HG03175 (cell line): Measurements from ENCODE around the gene ATF5.
"Not testable (repeated sequence)": the region's sequence is repeated elsewhere in the genome, so short reads cannot be mapped to it uniquely, and the experiment has no call there.

Experiments
- ATAC-seq: cut with Tn5 transposase; IDR thresholded peaks from one replicate; pipeline ENCODE4 v1.9.1; 2021; ENCODE audit warnings: mild to moderate bottlenecking, moderate library complexity; ENCODE audit not compliant: unreplicated experiment

ATF5 gene

GRCh38 chr19:49940482-49940791 lies 11.4 kb downstream of the ATF5 start:
- no peak for ATAC-seq

- ATAC-seq = not testable (repeated sequence)
These were observed 15.6 kb downstream of the ATF5 start for GRCh38 chr19:49944567-49944966.

- ATAC-seq = no peak
These were observed 17.4 kb downstream of the ATF5 start for GRCh38 chr19:49946415-49946814.

- ATAC-seq = no peak
These were observed 21.0 kb downstream of the ATF5 start for GRCh38 chr19:49949742-49950589.

GRCh38 chr19:49950590-49950948 lies 21.6 kb downstream of the ATF5 start:
- no peak for ATAC-seq

- no peak for ATAC-seq
These were observed 22.0 kb downstream of the ATF5 start for GRCh38 chr19:49950956-49951526.

GRCh38 chr19:49951806-49952478 lies 22.9 kb downstream of the ATF5 start:
- no peak for ATAC-seq

- no peak for ATAC-seq
These were observed 23.5 kb downstream of the ATF5 start for GRCh38 chr19:49952479-49952836.

- ATAC-seq = no peak
These were observed 23.9 kb downstream of the ATF5 start for GRCh38 chr19:49952906-49953305.

- ATAC-seq = no peak
These were observed 24.4 kb downstream of the ATF5 start for GRCh38 chr19:49953416-49953815.

- no peak for ATAC-seq
These were observed 25.3 kb downstream of the ATF5 start for GRCh38 chr19:49954092-49954829.

- no peak for ATAC-seq
These were observed 25.9 kb downstream of the ATF5 start for GRCh38 chr19:49954933-49955332.

- no peak for ATAC-seq
These were observed 27.1 kb downstream of the ATF5 start for GRCh38 chr19:49956115-49956495.

- ATAC-seq = no peak
These were observed 28.4 kb downstream of the ATF5 start for GRCh38 chr19:49957262-49957915.

- not testable (repeated sequence) for ATAC-seq
These were observed 29.1 kb downstream of the ATF5 start for GRCh38 chr19:49958144-49958543.

GRCh38 chr19:49958596-49958995 lies 29.6 kb downstream of the ATF5 start:
- not testable (repeated sequence) for ATAC-seq

GRCh38 chr19:49959892-49960291 lies 30.9 kb downstream of the ATF5 start:
- ATAC-seq = not testable (repeated sequence)

- not testable (repeated sequence) for ATAC-seq
These were observed 32.0 kb downstream of the ATF5 start, which contains the start of gene SIGLEC11 for GRCh38 chr19:49960980-49961379. TSS of gene SIGLEC11 (minus strand) at chr19:49961172. CDS start at chr19:49961081, 91 bp downstream.

- no peak for ATAC-seq
These were observed 39.4 kb downstream of the ATF5 start for GRCh38 chr19:49968279-49968922.

GRCh38 chr19:49969355-49969754 lies 40.4 kb downstream of the ATF5 start:
- ATAC-seq = not testable (repeated sequence)
